ENCODE results near the gene RTEL1. TPM values are rescaled to one million over a fixed set of nuclear protein-coding genes. Genes with fewer than 3 reads are reported as not detected.
A peak's percentile ranks its signal among the peaks of the same experiment; 100 is the strongest.

The RTEL1 gene
- total and polyA plus RNA-seq, 9 of the 15 experiments (the other 6 are each of a cell fraction or from before 2014, with no cell fraction given), result 0.36 to 61.0 (median 17.9) TPM

DNA sequence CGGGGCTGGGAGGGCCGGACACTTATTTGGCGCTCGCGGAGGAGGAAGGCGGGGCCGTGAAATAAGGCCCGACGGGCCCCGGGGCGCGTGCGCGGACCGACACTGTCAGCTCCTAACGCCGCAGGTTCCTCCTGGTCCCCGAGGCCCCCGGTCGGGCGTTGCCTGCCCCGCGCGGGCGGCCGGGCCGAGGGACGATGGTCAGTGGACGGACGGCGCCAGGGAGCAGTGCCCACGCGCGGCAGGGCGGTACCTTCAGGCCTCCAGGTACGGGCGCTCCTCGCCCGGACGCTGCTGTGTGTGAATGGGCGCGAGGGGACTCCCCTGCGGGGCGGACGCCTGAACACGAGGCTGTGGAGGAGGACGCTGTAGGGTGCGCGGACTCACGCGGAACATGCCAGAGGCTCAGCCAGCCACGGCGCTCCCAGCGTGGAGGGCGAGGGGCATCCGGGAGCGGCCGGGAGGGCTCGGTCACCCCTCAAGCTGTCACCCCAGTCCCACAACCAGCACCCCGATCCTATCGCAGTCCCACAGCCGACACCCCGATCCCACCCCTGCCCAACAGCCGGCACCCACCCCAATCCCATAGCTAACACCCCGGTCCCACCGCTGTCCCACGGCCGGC lies 30.9 kb upstream of the RTEL1 start (continued):
- TF ChIP-seq ARID4B (CRISPR knock-in tag; IDR thresholded peaks at IDR 0.05) (peak; percentile 85), RNF2 (IDR thresholded peaks at IDR 0.05) (0 out of 2 replicates have a peak, but pooled peaks have one; percentile 58), NRF1 (conservative IDR thresholded peaks at IDR 0.05 in 1 of 2, IDR thresholded peaks at IDR 0.05 in 1 of 2) (peak; percentile 95), TGIF2 (CRISPR knock-in tag; IDR thresholded peaks at IDR 0.05) (peak; percentile 52; the same call in 1 of the 2 replicates), MBD1 (CRISPR knock-in tag; IDR thresholded peaks at IDR 0.05) (no peak), RERE (CRISPR knock-in tag; IDR thresholded peaks at IDR 0.05; ENCODE audit: borderline replicate concordance) (0 out of 2 replicates have a peak, but pooled peaks have one; percentile 44), CBFB (CRISPR knock-in tag; IDR thresholded peaks at IDR 0.05) (peak; percentile 82; the same call in 1 of the 2 replicates), ZNF408 (CRISPR knock-in tag; IDR thresholded peaks at IDR 0.05; ENCODE audit: low read depth) (no peak), ZBTB9 (CRISPR knock-in tag; IDR thresholded peaks at IDR 0.05) (peak; percentile 71; the same call in 1 of the 2 replicates), GABPA (tag; conservative IDR thresholded peaks at IDR 0.05; ENCODE audit: low read depth) (peak; percentile 16; the same call in 1 of the 2 replicates)
- TF ChIP-seq, protein P1, sequence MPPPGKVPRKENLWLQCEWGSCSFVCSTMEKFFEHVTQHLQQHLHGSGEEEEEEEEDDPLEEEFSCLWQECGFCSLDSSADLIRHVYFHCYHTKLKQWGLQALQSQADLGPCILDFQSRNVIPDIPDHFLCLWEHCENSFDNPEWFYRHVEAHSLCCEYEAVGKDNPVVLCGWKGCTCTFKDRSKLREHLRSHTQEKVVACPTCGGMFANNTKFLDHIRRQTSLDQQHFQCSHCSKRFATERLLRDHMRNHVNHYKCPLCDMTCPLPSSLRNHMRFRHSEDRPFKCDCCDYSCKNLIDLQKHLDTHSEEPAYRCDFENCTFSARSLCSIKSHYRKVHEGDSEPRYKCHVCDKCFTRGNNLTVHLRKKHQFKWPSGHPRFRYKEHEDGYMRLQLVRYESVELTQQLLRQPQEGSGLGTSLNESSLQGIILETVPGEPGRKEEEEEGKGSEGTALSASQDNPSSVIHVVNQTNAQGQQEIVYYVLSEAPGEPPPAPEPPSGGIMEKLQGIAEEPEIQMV (tag; conservative IDR thresholded peaks at IDR 0.05; ENCODE audit: low read depth), result no peak
